Measurements from ENCODE around the gene SREK1. TPM values are rescaled to one million over a fixed set of nuclear protein-coding genes. Genes with fewer than 3 reads are reported as not detected.

Gene SREK1
- total RNA-seq, 1 experiment from 2014 or later: 38.4 TPM

GRCh38 chr5:66113160-66113559 is 30.9 kb upstream of the SREK1 start:
- no peak for DNase-seq (ENCODE audit: low spot score)
- no peak for ATAC-seq
- no peak overlapping the region for H3K27ac Mint-ChIP-seq
- H3K4me1 Mint-ChIP-seq: no peaks in the 10 kb centered on the region
- H3K4me3 Mint-ChIP-seq: no peak overlapping the region
- peaks cover 19% of the 10 kb centered on the region for H3K36me3 Mint-ChIP-seq
- peaks cover 10% of the 10 kb centered on the region for H3K27me3 Mint-ChIP-seq (ENCODE audit: low read depth)
- TF ChIP-seq CBFB (CRISPR knock-in tag; IDR thresholded peaks at IDR 0.05; ENCODE audit: low read depth) (no peak), SMAD4 (CRISPR knock-in tag; IDR thresholded peaks at IDR 0.05) (no peak), ZNF396 (CRISPR knock-in tag; IDR thresholded peaks at IDR 0.05; ENCODE audit: borderline replicate concordance) (no peak), ZNF423 (CRISPR knock-in tag; IDR thresholded peaks at IDR 0.05) (no peak), NR2C2 (CRISPR knock-in tag; IDR thresholded peaks at IDR 0.05) (no peak), FOXJ3 (CRISPR knock-in tag; IDR thresholded peaks at IDR 0.05; ENCODE audit: borderline replicate concordance) (no peak), ZNF416 (CRISPR knock-in tag; IDR thresholded peaks at IDR 0.05) (no peak), ZNF671 (CRISPR knock-in tag; IDR thresholded peaks at IDR 0.05) (no peak)
- TF ChIP-seq, protein P1, sequence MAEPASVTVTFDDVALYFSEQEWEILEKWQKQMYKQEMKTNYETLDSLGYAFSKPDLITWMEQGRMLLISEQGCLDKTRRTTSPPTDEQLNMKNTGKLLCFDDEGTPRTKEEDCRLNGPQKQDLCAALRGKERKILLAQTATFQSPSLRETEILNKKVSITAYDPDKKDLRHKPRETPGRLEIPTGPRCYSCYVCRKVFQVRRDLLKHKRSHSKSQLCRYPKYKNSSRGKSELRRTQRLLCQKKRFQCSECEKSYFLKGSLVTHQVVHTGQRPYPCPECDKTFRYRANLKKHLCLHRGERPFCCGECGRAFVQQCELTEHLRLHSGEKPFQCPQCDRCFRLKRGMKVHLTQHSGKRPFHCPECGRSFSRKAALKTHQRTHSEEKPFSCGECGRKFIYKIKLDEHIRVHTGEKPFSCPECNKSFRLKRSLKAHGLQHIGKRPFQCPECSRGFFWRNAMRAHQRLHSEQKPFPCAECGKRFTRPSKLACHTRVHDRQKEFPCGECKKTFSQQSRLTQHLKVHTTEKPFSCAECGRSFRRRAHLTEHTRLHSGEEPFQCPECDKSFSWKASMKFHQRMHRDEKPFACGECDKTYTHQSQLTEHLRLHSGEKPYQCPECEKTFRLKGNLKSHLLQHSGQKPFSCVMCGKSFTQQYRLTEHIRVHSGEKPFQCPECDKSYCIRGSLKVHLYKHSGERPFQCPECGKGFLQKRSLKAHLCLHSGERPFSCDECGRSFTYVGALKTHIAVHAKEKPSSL (CRISPR knock-in tag; conservative IDR thresholded peaks at IDR 0.05): no peak
- TF ChIP-seq, protein P2, sequence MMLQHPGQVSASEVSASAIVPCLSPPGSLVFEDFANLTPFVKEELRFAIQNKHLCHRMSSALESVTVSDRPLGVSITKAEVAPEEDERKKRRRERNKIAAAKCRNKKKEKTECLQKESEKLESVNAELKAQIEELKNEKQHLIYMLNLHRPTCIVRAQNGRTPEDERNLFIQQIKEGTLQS (CRISPR knock-in tag; conservative IDR thresholded peaks at IDR 0.05): no peak
- ChIA-PET POLR2A (no interaction called here), CTCF (no interaction called here)
- peaks cover 39% of the 10 kb centered on the region for H3K9me3 Mint-ChIP-seq

DNA sequence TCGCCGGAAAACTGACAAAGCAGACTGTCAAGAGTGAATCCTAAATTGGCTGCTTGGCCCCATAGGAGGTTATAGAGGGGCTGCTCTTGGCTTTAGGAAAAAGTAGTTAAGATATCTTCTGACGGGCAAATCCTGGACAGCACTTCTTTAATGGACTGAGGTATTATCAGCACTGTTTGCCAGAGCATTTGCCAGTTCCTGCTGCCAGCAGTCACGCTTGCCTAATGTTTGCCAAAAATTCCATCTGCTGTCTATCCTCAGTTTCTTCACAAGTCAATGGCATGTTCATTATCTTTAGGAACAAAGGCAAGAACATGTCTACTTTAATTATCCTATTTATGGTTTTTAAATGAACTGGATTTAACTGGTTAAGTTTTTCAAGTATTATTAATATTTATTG is 25.8 kb upstream of the SREK1 start:
- DNase-seq (ENCODE audit: low spot score): no peak
- ChIA-PET CTCF (no interaction called here), POLR2A (no interaction called here)
- H3K27me3 Mint-ChIP-seq (ENCODE audit: low read depth): no peaks in the 10 kb centered on the region
- no peak overlapping the region for H3K4me3 Mint-ChIP-seq
- H3K4me1 Mint-ChIP-seq: no peaks in the 10 kb centered on the region
- no peaks in the 10 kb centered on the region; the same call in 1 of the 2 replicates for H3K9me3 Mint-ChIP-seq
- H3K36me3 Mint-ChIP-seq: no peaks in the 10 kb centered on the region
- ATAC-seq: no peak
- no peak overlapping the region for H3K27ac Mint-ChIP-seq
- no peak for TF ChIP-seq FOXP1 (CRISPR knock-in tag; IDR thresholded peaks at IDR 0.05; ENCODE audit: borderline replicate concordance)
- no peak for TF ChIP-seq SMAD4 (CRISPR knock-in tag; IDR thresholded peaks at IDR 0.05)
- TF ChIP-seq CDX4 (CRISPR knock-in tag; IDR thresholded peaks at IDR 0.05; ENCODE audit: borderline replicate concordance): no peak
- TF ChIP-seq, protein P3, sequence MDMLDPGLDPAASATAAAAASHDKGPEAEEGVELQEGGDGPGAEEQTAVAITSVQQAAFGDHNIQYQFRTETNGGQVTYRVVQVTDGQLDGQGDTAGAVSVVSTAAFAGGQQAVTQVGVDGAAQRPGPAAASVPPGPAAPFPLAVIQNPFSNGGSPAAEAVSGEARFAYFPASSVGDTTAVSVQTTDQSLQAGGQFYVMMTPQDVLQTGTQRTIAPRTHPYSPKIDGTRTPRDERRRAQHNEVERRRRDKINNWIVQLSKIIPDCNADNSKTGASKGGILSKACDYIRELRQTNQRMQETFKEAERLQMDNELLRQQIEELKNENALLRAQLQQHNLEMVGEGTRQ (CRISPR knock-in tag; IDR thresholded peaks at IDR 0.05): no peak
- TF ChIP-seq CBFB (CRISPR knock-in tag; IDR thresholded peaks at IDR 0.05; ENCODE audit: low read depth): no peak
- no peak for TF ChIP-seq ZNF532 (CRISPR knock-in tag; IDR thresholded peaks at IDR 0.05; ENCODE audit: borderline replicate concordance)
- TF ChIP-seq, protein P4, sequence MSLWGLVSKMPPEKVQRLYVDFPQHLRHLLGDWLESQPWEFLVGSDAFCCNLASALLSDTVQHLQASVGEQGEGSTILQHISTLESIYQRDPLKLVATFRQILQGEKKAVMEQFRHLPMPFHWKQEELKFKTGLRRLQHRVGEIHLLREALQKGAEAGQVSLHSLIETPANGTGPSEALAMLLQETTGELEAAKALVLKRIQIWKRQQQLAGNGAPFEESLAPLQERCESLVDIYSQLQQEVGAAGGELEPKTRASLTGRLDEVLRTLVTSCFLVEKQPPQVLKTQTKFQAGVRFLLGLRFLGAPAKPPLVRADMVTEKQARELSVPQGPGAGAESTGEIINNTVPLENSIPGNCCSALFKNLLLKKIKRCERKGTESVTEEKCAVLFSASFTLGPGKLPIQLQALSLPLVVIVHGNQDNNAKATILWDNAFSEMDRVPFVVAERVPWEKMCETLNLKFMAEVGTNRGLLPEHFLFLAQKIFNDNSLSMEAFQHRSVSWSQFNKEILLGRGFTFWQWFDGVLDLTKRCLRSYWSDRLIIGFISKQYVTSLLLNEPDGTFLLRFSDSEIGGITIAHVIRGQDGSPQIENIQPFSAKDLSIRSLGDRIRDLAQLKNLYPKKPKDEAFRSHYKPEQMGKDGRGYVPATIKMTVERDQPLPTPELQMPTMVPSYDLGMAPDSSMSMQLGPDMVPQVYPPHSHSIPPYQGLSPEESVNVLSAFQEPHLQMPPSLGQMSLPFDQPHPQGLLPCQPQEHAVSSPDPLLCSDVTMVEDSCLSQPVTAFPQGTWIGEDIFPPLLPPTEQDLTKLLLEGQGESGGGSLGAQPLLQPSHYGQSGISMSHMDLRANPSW (CRISPR knock-in tag; conservative IDR thresholded peaks at IDR 0.05; ENCODE audit: low read depth): no peak
- no peak for TF ChIP-seq MLX (CRISPR knock-in tag; IDR thresholded peaks at IDR 0.05)
- no peak for TF ChIP-seq JUN (CRISPR knock-in tag; IDR thresholded peaks at IDR 0.05)
- TF ChIP-seq ZNF416 (CRISPR knock-in tag; IDR thresholded peaks at IDR 0.05): no peak
- TF ChIP-seq FOXK1 (CRISPR knock-in tag; IDR thresholded peaks at IDR 0.05): no peak
- TF ChIP-seq ZNF281 (CRISPR knock-in tag; IDR thresholded peaks at IDR 0.05): no peak
